Fibroblast of lung (primary cell): Measurements from ENCODE around the gene RPS14. TPM values are rescaled to one million over a fixed set of nuclear protein-coding genes. Genes with fewer than 3 reads are reported as not detected.

Source experiments
- DNase-seq, 2 donors: peaks; one replicate each; pipeline versions ENCODE4 v3.0.0 to v3.0.0-alpha.2; 2010; ENCODE audit warnings: low read depth in 2 of 2
- H2AFZ ChIP-seq: 2 replicates; pipeline ENCODE4 v1.5.1; 2012; ENCODE audit warnings: low read length, control low read depth, inconsistent platforms
- H3K27ac ChIP-seq: 2 replicates; pipeline ENCODE4 v1.5.1; 2011; ENCODE audit warnings: low read length, control low read depth; ENCODE audit not compliant: insufficient read depth
- H3K27me3 ChIP-seq: 2 replicates; pipeline ENCODE4 v1.5.1; 2011; ENCODE audit warnings: mild to moderate bottlenecking, low read length; ENCODE audit not compliant: control insufficient read depth, insufficient read depth
- H3K36me3 ChIP-seq: 2 replicates; pipeline ENCODE4 v1.5.1; 2011; ENCODE audit warnings: low read length; ENCODE audit not compliant: control insufficient read depth, insufficient read depth
- H3K4me1 ChIP-seq: 2 replicates; pipeline ENCODE4 v1.5.1; 2011; ENCODE audit warnings: low read length; ENCODE audit not compliant: control insufficient read depth, insufficient read depth; ENCODE audit errors: extremely low read depth
- H3K4me2 ChIP-seq: 2 replicates; pipeline ENCODE4 v1.5.1; 2011; ENCODE audit warnings: low read length, control low read depth; ENCODE audit not compliant: insufficient read depth; ENCODE audit errors: extremely low read depth
- H3K4me3 ChIP-seq, 4 experiments: fragments of 200-600 bp in 1 of 4; sonication (generic) in 1 of 4; replicated peaks in 1 of 4; 2 replicates each; pipeline ENCODE4 v1.5.1; 2011 to 2016; ENCODE audit warnings: low read length in 4 of 4, low read depth in 3 of 4, mild to moderate bottlenecking in 3 of 4, control low read depth in 2 of 4, inconsistent platforms in 1 of 4, mixed read lengths in 1 of 4; ENCODE audit not compliant: insufficient read depth in 1 of 4; ENCODE audit errors: control extremely low read depth in 1 of 4
- H3K79me2 ChIP-seq: 2 replicates; pipeline ENCODE4 v1.5.1; 2012; ENCODE audit warnings: mild to moderate bottlenecking, low read length, inconsistent platforms; ENCODE audit not compliant: control insufficient read depth, insufficient read depth
- H3K9ac ChIP-seq: 2 replicates; pipeline ENCODE4 v1.5.1; 2011; ENCODE audit warnings: mild to moderate bottlenecking, low read length, control low read depth; ENCODE audit not compliant: insufficient read depth
- H3K9me3 ChIP-seq: 2 replicates; pipeline ENCODE4 v1.5.1; 2012; ENCODE audit warnings: low read depth, low read length; ENCODE audit not compliant: control insufficient read depth, insufficient read depth
- H4K20me1 ChIP-seq: 2 replicates; pipeline ENCODE4 v1.5.1; 2011; ENCODE audit warnings: low read length; ENCODE audit not compliant: control insufficient read depth, insufficient read depth; ENCODE audit errors: extremely low read depth
- CTCF ChIP-seq, 2 donors: IDR thresholded peaks in 1 of 2; conservative IDR thresholded peaks in 1 of 2; 1 replicate in 1 of 2; 2 replicates in 1 of 2; pipeline ENCODE4 v1.5.1; 2011 to 2012; ENCODE audit warnings: low read length in 2 of 2, control low read depth in 1 of 2, inconsistent platforms in 1 of 2, low read depth in 1 of 2, mild to moderate bottlenecking in 1 of 2
- EZH2 ChIP-seq: IDR thresholded peaks from 2 replicates; pipeline ENCODE4 v1.5.1; 2012; ENCODE audit warnings: low read length, control low read depth, mild to moderate bottlenecking; ENCODE audit errors: missing control alignments
- polyA plus RNA-seq, 2 donors: library from polyadenylated mRNA; depleted of rRNA in 1 of 2; stranded (reverse) in 1 of 2; unstranded in 1 of 2; fragments of >200 nt; gene quantifications; 2 replicates each; pipeline ENCODE4 v1.2.1, GENCODE V29; 2011 to 2012; ENCODE audit warnings: missing spikeins in 1 of 2
- total RNA-seq: library from RNA; depleted of rRNA; stranded (reverse); fragments of >200 nt; gene quantifications from 2 replicates; pipeline ENCODE4 v1.2.1, GENCODE V29; 2014

The RPS14 gene
- total and polyA plus RNA-seq, 2 donors (not counting 1 experiment from before 2014, with no cell fraction given), result 1,962 to 5,623 TPM

- Histone ChIP-seq H3K27ac (no peak overlapping the region), H4K20me1 (peaks cover 2% of the 10 kb centered on the region)
These were observed 3.5 kb downstream of the RPS14 start for GRCh38 chr5:150446088-150446487.

GRCh38 chr5:150444770-150445169 lies 4.8 kb downstream of the RPS14 start:
- no peak overlapping the region for H3K27ac ChIP-seq
- peaks cover 2% of the 10 kb centered on the region for H4K20me1 ChIP-seq
- no peak for TF ChIP-seq EZH2
- no peak for TF ChIP-seq CTCF (conservative IDR thresholded peaks at IDR 0.05 in 1 of 2, IDR thresholded peaks at IDR 0.05 in 1 of 2; ENCODE audit: low read depth in 1 of 2, low read length in 2 of 2)
- H3K36me3 ChIP-seq, result peaks cover 35% of the 10 kb centered on the region
- no peak overlapping the region for H2AFZ ChIP-seq
- peaks cover 9% of the 10 kb centered on the region for H3K4me1 ChIP-seq
- H3K9me3 ChIP-seq, result no peaks in the 10 kb centered on the region
- H3K27me3 ChIP-seq, result no peaks in the 10 kb centered on the region
- H3K4me3 ChIP-seq, result no peak overlapping the region
- DNase-seq, result no peak
- H3K4me2 ChIP-seq, result no peak overlapping the region
- no peak overlapping the region for H3K9ac ChIP-seq
- H3K79me2 ChIP-seq, result peaks cover 42% of the 10 kb centered on the region

More at GRCh38 chr5:150446088-150446487, 3.5 kb downstream of the RPS14 start:
- H3K36me3 ChIP-seq, result peaks cover 35% of the 10 kb centered on the region
- no peak overlapping the region for H3K9ac ChIP-seq
- H3K4me1 ChIP-seq, result peaks cover 9% of the 10 kb centered on the region
- H2AFZ ChIP-seq, result no peak overlapping the region
- DNase-seq, result no peak
- H3K9me3 ChIP-seq, result no peaks in the 10 kb centered on the region
- H3K79me2 ChIP-seq, result peaks cover 42% of the 10 kb centered on the region
- H3K4me3 ChIP-seq, result no peak overlapping the region
- no peak overlapping the region for H3K4me2 ChIP-seq
- H3K27me3 ChIP-seq, result no peaks in the 10 kb centered on the region
- no peak for TF ChIP-seq CTCF (conservative IDR thresholded peaks at IDR 0.05 in 1 of 2, IDR thresholded peaks at IDR 0.05 in 1 of 2; ENCODE audit: low read depth in 1 of 2, low read length in 2 of 2)
- TF ChIP-seq EZH2, result no peak

DNA sequence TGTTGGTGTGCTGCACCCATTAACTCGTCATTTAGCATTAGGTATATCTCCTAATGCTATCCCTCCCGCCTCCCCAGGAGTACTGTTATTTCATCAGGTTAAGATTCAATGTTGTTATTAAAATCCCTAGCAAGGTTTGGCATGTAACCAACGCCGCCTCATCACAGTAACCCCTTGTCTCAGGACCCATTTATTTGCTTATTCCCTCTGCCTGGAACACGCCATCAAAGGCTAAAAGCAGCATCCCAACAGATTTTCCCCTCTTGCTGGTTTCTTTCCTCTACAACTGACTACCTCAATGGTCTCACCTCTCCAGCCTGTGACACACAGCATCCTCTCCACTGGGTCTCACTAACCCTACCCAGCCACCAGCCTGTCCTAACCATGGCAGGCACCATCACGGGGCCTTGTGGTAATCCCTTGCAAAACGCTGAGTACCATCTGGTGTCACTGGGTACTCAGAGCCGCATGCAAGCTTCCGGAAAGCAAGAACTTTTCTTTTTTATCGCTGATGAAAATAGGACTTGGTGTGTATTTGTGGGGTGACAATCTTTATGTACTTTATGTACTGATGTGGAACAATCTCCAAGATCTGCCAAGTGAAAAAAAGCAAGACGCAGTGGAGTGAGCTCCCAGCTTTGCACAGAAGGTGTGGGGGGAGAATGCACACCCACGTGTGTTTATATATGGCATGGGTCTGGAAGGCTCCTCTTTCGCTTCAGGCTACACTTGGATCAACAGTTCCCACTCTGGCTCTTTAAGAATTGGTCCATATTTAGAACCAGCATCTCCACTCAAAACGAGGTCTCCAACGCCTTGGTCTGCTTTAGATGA lies 6.1 kb downstream of the RPS14 start:
- Histone ChIP-seq H3K4me2 (no peak overlapping the region), H2AFZ (no peak overlapping the region), H3K27me3 (no peaks in the 10 kb centered on the region), H3K4me3 (no peak overlapping the region), H4K20me1 (peaks cover under 1% of the 10 kb centered on the region), H3K9me3 (no peaks in the 10 kb centered on the region), H3K4me1 (peaks cover 9% of the 10 kb centered on the region), H3K9ac (no peak overlapping the region), H3K36me3 (peaks cover 35% of the 10 kb centered on the region), H3K79me2 (peaks cover 31% of the 10 kb centered on the region), H3K27ac (no peak overlapping the region)
- no peak for TF ChIP-seq EZH2
- no peak for TF ChIP-seq CTCF (conservative IDR thresholded peaks at IDR 0.05 in 1 of 2, IDR thresholded peaks at IDR 0.05 in 1 of 2; ENCODE audit: low read depth in 1 of 2, low read length in 2 of 2)
- DNase-seq, result no peak
